HEK293 (cell line): ENCODE measurements around the gene TM7SF2.

Experiments
- CTCF ChIP-seq: fragments of 450-650 bp; formaldehyde crosslinking; IDR thresholded peaks from 2 replicates; pipeline ENCODE4 v1.5.1; 2016; ENCODE audit warnings: missing biosample characterization, missing genetic modification characterization
- MZF1 ChIP-seq: fragments of 450-650 bp; formaldehyde crosslinking; IDR thresholded peaks from 2 replicates; pipeline ENCODE4 v1.5.1; 2017; ENCODE audit warnings: missing biosample characterization, missing genetic modification characterization, borderline replicate concordance
- REST ChIP-seq: fragments of 450-650 bp; formaldehyde crosslinking; IDR thresholded peaks from 2 replicates; pipeline ENCODE4 v1.5.1; 2016; ENCODE audit warnings: missing biosample characterization, missing genetic modification characterization
- SP7 ChIP-seq: fragments of 450-650 bp; formaldehyde crosslinking; IDR thresholded peaks from 2 replicates; pipeline ENCODE4 v1.5.1; 2016; ENCODE audit warnings: missing biosample characterization, missing genetic modification characterization
- ZBTB44 ChIP-seq: fragments of 450-650 bp; IDR thresholded peaks from 2 replicates; pipeline ENCODE4 v1.5.1; 2018; ENCODE audit warnings: missing biosample characterization, mild to moderate bottlenecking, missing genetic modification characterization
- ZNF132 ChIP-seq: fragments of 450-650 bp; formaldehyde crosslinking; IDR thresholded peaks from 2 replicates; pipeline ENCODE4 v1.5.1; 2017; ENCODE audit warnings: missing biosample characterization, missing genetic modification characterization, borderline replicate concordance
- ZNF658 ChIP-seq: fragments of 450-650 bp; formaldehyde crosslinking; IDR thresholded peaks from 2 replicates; pipeline ENCODE4; 2016; ENCODE audit warnings: missing biosample characterization, missing genetic modification characterization
- ZNF670 ChIP-seq: fragments of 450-650 bp; formaldehyde crosslinking; IDR thresholded peaks from 2 replicates; pipeline ENCODE4 v1.5.1; 2016; ENCODE audit warnings: missing biosample characterization, missing genetic modification characterization, low read depth

GRCh38 chr11:65096926-65097325 is 14.7 kb upstream of the TM7SF2 start:
- TF ChIP-seq REST (tag by site-specific recombination) (no peak), SP7 (tag by site-specific recombination) (no peak), ZNF658 (tag by site-specific recombination) (no peak), ZBTB44 (no peak), ZNF132 (tag by site-specific recombination) (no peak), CTCF (no peak), ZNF670 (no peak), MZF1 (tag by site-specific recombination) (no peak)
